Measurements from ENCODE around the gene SV2A. TPM values are rescaled to one million over a fixed set of nuclear protein-coding genes. Genes with fewer than 3 reads are reported as not detected.

The SV2A gene
- total RNA-seq, 1 experiment from 2014 or later: 2.9 TPM

- no TSS peak for BruUV-seq (replicated peaks)
- Histone ChIP-seq H3K4me1 (ENCODE audit: control insufficient read depth, insufficient read depth, low read length) (peaks cover 4% of the 10 kb centered on the region; the same call in 1 of the 2 replicates), H3K4me3 (ENCODE audit: low read depth in 2 of 2, low read length in 2 of 2) (no peak overlapping the region), H3K36me3 (ENCODE audit: control insufficient read depth, insufficient read depth, low read length) (no peaks in the 10 kb centered on the region), H3K27me3 (ENCODE audit: control insufficient read depth, insufficient read depth, low read length) (no peaks in the 10 kb centered on the region), H3K27ac (ENCODE audit: low read length) (no peak overlapping the region), H3K9me3 (ENCODE audit: control insufficient read depth, insufficient read depth, low read depth, low read length) (no peaks in the 10 kb centered on the region)
- intact Hi-C loops (cut with micrococcal nuclease; ENCODE audit: unreplicated experiment): no loop called here
- DNase-seq (ENCODE audit: low read depth, low spot score): no peak
- ATAC-seq: no peak
- no peak for TF ChIP-seq REST (IDR thresholded peaks at IDR 0.05; ENCODE audit: insufficient read depth in 1 of 2, low read depth in 2 of 2, low read length in 1 of 2)
- TF ChIP-seq CTCF (IDR thresholded peaks at IDR 0.05): no peak
- no peak for TF ChIP-seq POLR2AphosphoS5 (IDR thresholded peaks at IDR 0.05; ENCODE audit: low read depth, low read length)
- TF ChIP-seq TCF7L2 (IDR thresholded peaks at IDR 0.05; ENCODE audit: low read depth, low read length): no peak
- TF ChIP-seq SIN3A (IDR thresholded peaks at IDR 0.05; ENCODE audit: borderline replicate concordance, insufficient read depth, low read depth, low read length): no peak
- POLR2A ChIA-PET: interaction anchor here (1.1 kb wide), 1 partner anchor 28 kb away, joined by 3 read pairs; a partner anchor contains a TSS
- in situ Hi-C loops (cut with HindIII; ENCODE audit: low pct_unique_long_range_greater_than_20kb, low sequenced_read_pairs): no loop called here
- CTCF ChIA-PET: no interaction called here
Measured at GRCh38 chr1:149915429-149916192, 2.0 kb downstream of the SV2A start.

GRCh38 chr1:149914545-149914944 lies 3.1 kb downstream of the SV2A start:
- in situ Hi-C loops (cut with HindIII; ENCODE audit: low pct_unique_long_range_greater_than_20kb, low sequenced_read_pairs) (no loop called here), intact Hi-C loops (cut with micrococcal nuclease; ENCODE audit: unreplicated experiment) (no loop called here)
- Histone ChIP-seq H3K36me3 (ENCODE audit: control insufficient read depth, insufficient read depth, low read length) (no peaks in the 10 kb centered on the region), H3K4me1 (ENCODE audit: control insufficient read depth, insufficient read depth, low read length) (peaks cover 4% of the 10 kb centered on the region; the same call in 1 of the 2 replicates), H3K9me3 (ENCODE audit: control insufficient read depth, insufficient read depth, low read depth, low read length) (no peaks in the 10 kb centered on the region), H3K4me3 (ENCODE audit: low read depth in 2 of 2, low read length in 2 of 2) (no peak overlapping the region), H3K27me3 (ENCODE audit: control insufficient read depth, insufficient read depth, low read length) (no peaks in the 10 kb centered on the region), H3K27ac (ENCODE audit: low read length) (no peak overlapping the region)
- POLR2A ChIA-PET: no interaction called here
- no TSS peak for BruUV-seq (replicated peaks)
- TF ChIP-seq TCF7L2 (IDR thresholded peaks at IDR 0.05; ENCODE audit: low read depth, low read length) (no peak), CTCF (IDR thresholded peaks at IDR 0.05) (no peak), POLR2AphosphoS5 (IDR thresholded peaks at IDR 0.05; ENCODE audit: low read depth, low read length) (no peak), SIN3A (IDR thresholded peaks at IDR 0.05; ENCODE audit: borderline replicate concordance, insufficient read depth, low read depth, low read length) (no peak), REST (IDR thresholded peaks at IDR 0.05; ENCODE audit: insufficient read depth in 1 of 2, low read depth in 2 of 2, low read length in 1 of 2) (no peak)
- no peak for DNase-seq (ENCODE audit: low read depth, low spot score)
- CTCF ChIA-PET: no interaction called here
- ATAC-seq: no peak

All from Panc1 (cell line).